Measurements from ENCODE around the gene EEFSEC.

DNA sequence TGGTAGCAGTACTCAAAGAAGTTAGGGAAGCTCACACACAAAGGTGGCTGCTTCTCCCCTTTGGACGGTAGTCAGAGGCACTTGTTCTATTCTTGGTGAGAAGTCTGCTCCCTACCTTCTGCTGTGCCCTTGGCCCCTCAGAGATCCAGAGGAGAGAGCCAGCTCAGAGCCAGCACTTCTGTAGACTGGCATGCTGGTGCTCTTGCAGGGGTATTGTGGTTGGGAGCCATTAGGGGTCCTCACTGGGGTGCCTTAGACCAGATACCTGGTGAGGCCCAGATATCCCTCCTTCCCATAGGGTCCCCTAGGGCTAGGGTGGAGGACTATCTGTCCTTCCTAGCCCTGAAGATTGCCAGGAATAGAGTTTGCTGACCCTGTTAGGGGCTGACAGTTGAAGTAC, 140.6 kb downstream of the EEFSEC start:
- TF ChIP-seq, protein P1, sequence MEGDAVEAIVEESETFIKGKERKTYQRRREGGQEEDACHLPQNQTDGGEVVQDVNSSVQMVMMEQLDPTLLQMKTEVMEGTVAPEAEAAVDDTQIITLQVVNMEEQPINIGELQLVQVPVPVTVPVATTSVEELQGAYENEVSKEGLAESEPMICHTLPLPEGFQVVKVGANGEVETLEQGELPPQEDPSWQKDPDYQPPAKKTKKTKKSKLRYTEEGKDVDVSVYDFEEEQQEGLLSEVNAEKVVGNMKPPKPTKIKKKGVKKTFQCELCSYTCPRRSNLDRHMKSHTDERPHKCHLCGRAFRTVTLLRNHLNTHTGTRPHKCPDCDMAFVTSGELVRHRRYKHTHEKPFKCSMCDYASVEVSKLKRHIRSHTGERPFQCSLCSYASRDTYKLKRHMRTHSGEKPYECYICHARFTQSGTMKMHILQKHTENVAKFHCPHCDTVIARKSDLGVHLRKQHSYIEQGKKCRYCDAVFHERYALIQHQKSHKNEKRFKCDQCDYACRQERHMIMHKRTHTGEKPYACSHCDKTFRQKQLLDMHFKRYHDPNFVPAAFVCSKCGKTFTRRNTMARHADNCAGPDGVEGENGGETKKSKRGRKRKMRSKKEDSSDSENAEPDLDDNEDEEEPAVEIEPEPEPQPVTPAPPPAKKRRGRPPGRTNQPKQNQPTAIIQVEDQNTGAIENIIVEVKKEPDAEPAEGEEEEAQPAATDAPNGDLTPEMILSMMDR (IDR thresholded peaks at IDR 0.05) = no peak
- no peak for TF ChIP-seq POLR2AphosphoS5 (IDR thresholded peaks at IDR 0.05)
- no peak for TF ChIP-seq EP300 (IDR thresholded peaks at IDR 0.05)
